Muscle of back (tissue), 11 donors: ENCODE measurements around the gene GNAS-AS1. TPM values are rescaled to one million over a fixed set of nuclear protein-coding genes. Genes with fewer than 3 reads are reported as not detected.
"Not testable (repeated sequence)": the region's sequence is repeated elsewhere in the genome, so short reads cannot be mapped to it uniquely, and the experiment has no call there.

Experiments used
- DNase-seq, 3 donors: peaks; one replicate each; pipeline versions ENCODE4 v3.0.0 to v3.0.0-alpha.2; 2013
- polyA plus RNA-seq, 10 donors: library from polyadenylated mRNA; unstranded; fragments of 120-200 nt; gene quantifications; one replicate each; pipeline ENCODE4 v1.2.1, GENCODE V29; 2013; ENCODE audit not compliant: insufficient read length in 10 of 10

The GNAS-AS1 gene
- polyA plus RNA-seq, 10 donors, result 1.5 to 4.1 (median 2.1) TPM

DNA sequence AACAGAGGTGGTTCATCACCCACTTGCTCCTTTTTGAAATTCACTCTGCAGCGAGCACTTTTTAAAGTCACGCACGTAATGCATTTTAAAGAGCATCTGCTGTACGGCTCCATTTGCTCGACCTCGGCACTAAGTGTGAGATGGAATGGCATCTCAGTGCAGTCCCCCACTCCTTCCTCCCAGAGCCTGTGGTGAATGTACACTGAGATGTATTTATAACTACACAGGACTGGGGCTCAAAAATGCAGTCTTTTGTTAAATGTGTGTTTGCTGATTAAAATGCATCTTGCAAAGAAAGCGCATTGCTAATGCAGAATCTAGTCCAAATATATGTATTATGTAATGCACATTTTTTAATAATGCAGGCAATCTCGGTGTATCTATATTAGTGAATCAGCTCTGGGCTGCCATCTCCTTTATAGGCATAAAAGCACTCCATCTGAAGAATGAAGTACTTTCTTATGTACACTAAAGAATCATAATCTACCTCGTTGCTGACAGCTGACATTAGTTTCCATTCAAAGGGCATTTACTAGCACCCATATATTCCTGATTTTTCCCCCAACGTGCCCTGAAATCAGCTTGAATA is 14.0 kb downstream of the GNAS-AS1 start:
- DNase-seq, result no peak

DNA sequence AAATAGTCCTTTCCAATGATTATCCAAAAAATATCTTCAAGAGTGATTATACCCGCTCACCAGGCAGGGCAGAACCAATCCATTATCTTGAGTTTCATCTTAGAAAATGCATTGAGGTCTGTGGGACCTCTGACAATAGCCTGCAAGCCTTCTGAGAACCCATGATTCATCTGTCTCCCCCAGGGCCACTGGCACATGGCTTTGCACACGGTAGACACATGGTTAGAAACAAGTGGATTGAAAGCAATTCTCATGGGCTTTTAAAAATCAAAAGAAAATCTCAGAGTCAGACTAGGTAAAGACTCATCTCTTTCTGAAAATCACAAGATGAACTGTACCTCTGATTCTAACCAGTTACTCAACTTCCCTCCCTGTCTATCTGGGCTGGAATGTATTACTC is 15.5 kb downstream of the GNAS-AS1 start:
- DNase-seq, result no peak

GRCh38 chr20:58833921-58834320 is 16.8 kb downstream of the GNAS-AS1 start:
- no peak for DNase-seq

GRCh38 chr20:58832457-58832856 is 18.2 kb downstream of the GNAS-AS1 start:
- DNase-seq, result no peak

DNA sequence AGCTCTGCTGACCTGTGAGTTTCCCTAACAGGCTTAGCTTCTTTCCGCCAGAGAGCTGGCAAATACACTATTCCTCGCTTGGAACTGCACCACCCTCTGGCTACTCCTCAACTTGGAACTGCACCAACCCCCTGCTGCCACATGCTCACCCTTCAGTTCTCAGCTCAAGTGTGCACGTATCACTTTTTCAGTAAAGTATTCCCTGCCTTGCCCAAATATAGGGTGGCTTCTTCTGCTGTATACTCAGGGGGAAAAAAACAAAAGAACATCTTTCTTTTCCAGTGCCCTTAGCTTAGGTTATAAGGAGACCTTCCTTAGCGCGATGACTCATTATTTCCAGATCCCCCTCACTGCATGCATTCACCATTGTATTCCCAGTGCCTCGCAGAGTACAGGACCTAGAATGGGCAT is 21.2 kb downstream of the GNAS-AS1 start:
- DNase-seq, result peak; percentile 52 to 70 (median 64)

- not testable (repeated sequence) for DNase-seq
Measured at GRCh38 chr20:58828804-58829203, 21.9 kb downstream of the GNAS-AS1 start.

GRCh38 chr20:58828136-58828535 is 22.6 kb downstream of the GNAS-AS1 start:
- peak in 1 of 3 donors; percentile 46 for DNase-seq

DNA sequence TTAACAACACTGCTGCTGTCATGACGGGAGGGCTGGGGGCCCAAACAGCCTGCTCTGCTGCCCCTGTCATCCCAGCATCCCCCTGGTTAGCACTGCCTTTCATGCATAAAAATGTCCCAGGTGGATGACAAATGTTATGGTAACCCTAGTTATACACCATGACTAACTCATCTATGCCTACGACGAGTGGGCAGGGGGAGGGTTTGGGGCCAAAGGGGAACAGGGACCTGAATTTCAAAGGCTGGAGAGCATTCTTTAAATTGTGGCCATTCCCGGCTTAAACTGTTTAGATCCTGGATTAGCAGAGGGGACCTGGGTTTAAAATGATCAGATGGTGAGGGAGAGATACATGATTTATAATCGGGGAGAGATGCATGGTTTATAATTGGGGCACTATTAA is 24.4 kb downstream of the GNAS-AS1 start:
- no peak for DNase-seq

- no peak for DNase-seq
Measured at GRCh38 chr20:58825450-58825849, 25.3 kb downstream of the GNAS-AS1 start.

DNA sequence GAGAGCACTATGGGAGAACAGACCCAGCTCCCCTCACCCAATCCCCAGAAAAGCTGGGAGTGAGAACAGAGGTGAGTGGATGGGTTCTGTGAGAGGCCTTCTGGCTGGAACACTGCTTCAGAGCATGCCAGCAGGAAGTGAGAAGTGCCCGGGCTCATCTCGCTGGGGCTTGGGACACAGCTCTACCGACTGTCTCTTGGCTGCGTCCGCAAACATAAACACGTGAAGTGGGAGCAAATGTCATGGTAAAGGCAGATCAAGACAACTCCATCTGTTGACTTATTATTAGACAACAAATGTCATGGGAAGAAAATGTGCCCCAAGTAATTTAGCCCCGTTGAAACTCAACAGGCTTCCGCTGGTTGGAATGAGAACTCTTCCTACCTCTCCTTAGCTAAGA is 25.9 kb downstream of the GNAS-AS1 start:
- peak in 2 of 3 donors; percentile 39 to 66 for DNase-seq

GRCh38 chr20:58822748-58823730 is 27.7 kb downstream of the GNAS-AS1 start:
- DNase-seq, result peak; percentile 44 to 73 (median 63)

GRCh38 chr20:58822149-58822548 is 28.6 kb downstream of the GNAS-AS1 start:
- peak; percentile 61 to 81 (median 71) for DNase-seq

- DNase-seq, result not testable (repeated sequence)
Measured at GRCh38 chr20:58820515-58820914, 30.2 kb downstream of the GNAS-AS1 start.

DNA sequence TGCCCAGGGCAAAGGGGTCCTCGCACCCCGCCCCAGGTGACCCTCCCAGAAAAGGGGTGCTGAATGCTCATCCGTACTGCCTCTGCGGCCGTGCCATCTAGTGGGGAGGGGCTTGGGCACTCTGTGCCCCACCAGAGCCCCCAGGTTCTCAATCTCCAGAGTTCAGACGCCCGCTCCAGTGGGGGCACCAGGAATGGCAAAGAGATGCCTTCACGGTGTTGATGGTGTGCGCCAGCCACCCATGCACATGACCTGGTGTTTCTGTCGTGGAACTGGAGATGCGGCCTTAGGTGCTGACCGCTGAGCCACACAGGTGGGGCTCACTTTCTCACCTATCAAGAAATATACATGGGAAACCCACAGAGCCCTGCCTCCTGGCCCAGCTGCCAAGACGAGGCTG is 30.8 kb downstream of the GNAS-AS1 start:
- no peak for DNase-seq

GRCh38 chr20:58818586-58819285 is 32.0 kb downstream of the GNAS-AS1 start:
- peak in 1 of 3 donors; percentile 84 for DNase-seq

DNA sequence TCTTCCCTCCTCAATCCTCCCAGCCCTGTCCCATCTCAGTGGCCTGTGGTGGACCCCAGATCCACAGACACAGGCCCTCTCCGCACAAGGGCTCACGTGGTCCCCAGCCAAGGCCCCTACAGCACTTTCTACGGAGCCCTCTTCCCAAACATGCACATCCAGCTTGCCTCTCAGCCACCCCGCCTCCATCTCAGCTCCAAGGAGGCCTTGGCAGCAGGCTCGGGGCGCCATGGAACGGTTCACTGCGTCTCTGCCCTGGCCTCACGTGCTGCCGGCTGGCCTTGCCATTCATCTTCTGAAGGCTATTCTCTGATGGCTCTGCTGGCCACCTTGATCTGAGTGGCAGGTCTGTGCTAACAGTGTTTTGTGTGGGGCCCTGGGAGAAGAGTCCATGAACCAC is 33.0 kb downstream of the GNAS-AS1 start:
- DNase-seq, result no peak

GRCh38 chr20:58816957-58817651 is 33.6 kb downstream of the GNAS-AS1 start:
- DNase-seq, result no peak

DNA sequence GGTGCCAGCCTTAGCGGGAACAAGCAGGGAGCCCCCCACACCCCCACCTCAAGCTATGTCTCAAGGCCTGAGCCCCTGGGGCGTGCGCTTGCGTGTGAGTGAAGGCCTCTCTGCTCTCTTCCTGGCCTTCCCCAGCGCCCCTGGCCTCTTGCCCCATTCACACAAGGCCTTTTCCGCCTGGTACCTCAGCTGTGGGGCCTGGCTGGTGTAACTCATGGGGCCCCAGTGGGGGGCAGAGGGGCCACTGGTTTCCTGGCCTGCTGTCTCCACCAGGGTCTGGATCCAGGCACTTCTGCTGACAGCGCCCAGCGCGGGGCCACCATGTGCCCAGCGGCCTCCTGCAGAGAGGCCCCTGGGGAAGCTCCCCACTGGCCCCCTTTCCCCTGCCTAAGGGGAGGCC is 34.7 kb downstream of the GNAS-AS1 start:
- no peak for DNase-seq

DNA sequence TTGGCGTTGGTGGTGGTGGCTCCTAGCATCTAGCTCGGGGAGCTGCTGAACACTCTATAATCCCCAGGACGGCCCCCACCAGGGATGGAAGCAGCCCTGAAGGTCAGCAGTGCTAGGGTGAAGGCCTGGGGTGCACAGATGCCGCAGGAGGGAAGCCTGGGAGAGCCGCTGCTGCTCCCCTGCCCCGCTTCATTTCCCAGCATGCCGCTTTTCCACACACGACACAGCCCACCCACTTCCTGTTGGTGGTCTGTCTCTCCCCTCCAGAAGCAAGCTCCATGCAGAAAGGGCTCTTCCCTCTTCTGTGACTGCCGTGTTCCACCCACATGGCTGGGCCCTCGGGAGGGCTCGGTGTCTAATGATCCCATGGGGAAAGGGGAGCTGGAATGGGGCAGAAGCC is 35.3 kb downstream of the GNAS-AS1 start:
- DNase-seq, result no peak

DNA sequence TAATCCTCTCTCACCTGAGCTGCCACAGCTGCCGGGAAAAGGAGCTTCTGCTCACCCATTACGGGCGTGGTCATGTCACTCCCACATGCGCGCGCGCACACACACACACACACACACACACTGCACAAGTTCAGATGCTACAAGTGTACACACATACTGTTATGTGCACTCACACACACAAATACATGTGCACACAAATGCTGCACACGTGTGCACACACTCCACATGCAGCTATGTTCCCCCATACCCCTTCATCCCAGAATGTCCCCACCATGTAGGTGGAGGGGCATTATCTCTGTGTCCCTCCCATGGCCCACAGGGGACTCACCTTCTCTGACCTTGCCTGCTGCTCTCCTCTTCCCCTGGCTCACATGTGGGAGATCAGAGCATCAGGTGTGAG is 37.3 kb downstream of the GNAS-AS1 start:
- DNase-seq, result no peak

GRCh38 chr20:58811334-58811733 is 39.4 kb downstream of the GNAS-AS1 start:
- no peak for DNase-seq

DNA sequence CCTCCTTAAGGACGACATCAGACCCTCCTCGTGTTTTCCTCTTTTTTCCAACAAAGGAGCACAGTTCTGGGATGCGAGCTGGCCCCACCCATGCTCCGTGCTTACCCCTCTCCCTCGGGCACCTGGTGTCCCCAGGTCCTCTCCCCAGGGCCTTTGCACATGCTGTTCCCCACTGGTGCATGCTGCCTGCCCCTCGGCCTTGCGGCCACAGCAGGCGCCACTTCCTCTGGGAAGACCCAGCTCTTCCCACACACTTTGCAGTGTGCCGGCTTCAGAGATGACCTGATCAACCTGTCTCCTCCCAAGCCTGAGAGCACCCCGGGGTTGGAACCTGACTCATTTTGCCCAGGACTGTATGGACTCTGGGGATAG is 39.8 kb downstream of the GNAS-AS1 start:
- DNase-seq, result no peak
